GM23338 (cell line): ENCODE data around the gene MRPS24. TPM values are rescaled to one million over a fixed set of nuclear protein-coding genes. Genes with fewer than 3 reads are reported as not detected.

ENCODE experiments used
- ATAC-seq: fragments of 200-7000 bp; cut with Tn5 transposase; 3 replicates; pipeline ENCODE4 v1.9.1; 2020
- DNase-seq: peaks from one replicate; pipeline ENCODE4 v3.0.0-alpha.2; 2015; ENCODE audit warnings: low spot score
- H2AFZ ChIP-seq: fragments of 200-600 bp; sonication (generic); 2 replicates; pipeline ENCODE4 v1.8.0; 2016; ENCODE audit warnings: antibody characterized with exemption, mild to moderate bottlenecking, moderate library complexity
- H3F3A ChIP-seq: fragments of 200-600 bp; sonication (generic); replicated peaks from 2 replicates; pipeline ENCODE4 v1.8.0; 2017; ENCODE audit warnings: antibody characterized with exemption, mixed run types, low read depth
- H3K27ac ChIP-seq: fragments of 200-600 bp; sonication (generic); 2 replicates; pipeline ENCODE4 v1.6.1; 2016; ENCODE audit warnings: low read depth
- H3K27me3 ChIP-seq: fragments of 200-600 bp; sonication (generic); 2 replicates; pipeline ENCODE4 v1.8.0; 2016; ENCODE audit warnings: mild to moderate bottlenecking, mixed run types, moderate library complexity; ENCODE audit not compliant: insufficient read depth
- H3K36me3 ChIP-seq: fragments of 200-600 bp; sonication (generic); 2 replicates; pipeline ENCODE4 v1.8.0; 2016; ENCODE audit warnings: mild to moderate bottlenecking; ENCODE audit not compliant: insufficient read depth
- H3K4me1 ChIP-seq: fragments of 200-600 bp; sonication (generic); 2 replicates; pipeline ENCODE4 v1.8.0; 2016; ENCODE audit warnings: mild to moderate bottlenecking, moderate library complexity; ENCODE audit not compliant: insufficient read depth
- H3K4me2 ChIP-seq: fragments of 200-600 bp; sonication (generic); 2 replicates; pipeline ENCODE4 v1.7.1; 2017; ENCODE audit warnings: mixed run types
- H3K4me3 ChIP-seq: fragments of 200-600 bp; sonication (generic); 2 replicates; pipeline ENCODE4 v1.6.1; 2016; ENCODE audit warnings: mixed run types
- H3K79me2 ChIP-seq: fragments of 200-600 bp; sonication (generic); replicated peaks from 2 replicates; pipeline ENCODE4 v1.8.0; 2017; ENCODE audit warnings: mild to moderate bottlenecking; ENCODE audit not compliant: insufficient read depth
- H3K9me2 ChIP-seq: fragments of 200-600 bp; sonication (generic); 2 replicates; pipeline ENCODE4 v1.8.0; 2017; ENCODE audit not compliant: insufficient read depth
- H4K20me1 ChIP-seq: fragments of 200-600 bp; sonication (generic); replicated peaks from 2 replicates; pipeline ENCODE4 v1.8.0; 2017; ENCODE audit warnings: mild to moderate bottlenecking; ENCODE audit not compliant: insufficient read depth
- H3K27ac Mint-ChIP-seq: 2 replicates; pipeline ENCODE4 v1.8.0; 2020; ENCODE audit warnings: inconsistent platforms, mild to moderate bottlenecking, moderate library complexity, mixed read lengths
- H3K27me3 Mint-ChIP-seq: 3 replicates; pipeline ENCODE4 v1.8.0; 2022; ENCODE audit warnings: low read depth, mild to moderate bottlenecking, moderate library complexity, mixed read lengths, inconsistent platforms; ENCODE audit not compliant: insufficient read depth, poor library complexity
- H3K36me3 Mint-ChIP-seq: 3 replicates; pipeline ENCODE4 v1.8.0; 2021; ENCODE audit warnings: low read depth, mild to moderate bottlenecking, inconsistent platforms, moderate library complexity, mixed read lengths
- H3K4me1 Mint-ChIP-seq: 3 replicates; pipeline ENCODE4 v1.8.0; 2020; ENCODE audit warnings: mild to moderate bottlenecking, inconsistent platforms, mixed read lengths
- H3K4me3 Mint-ChIP-seq: 3 replicates; pipeline ENCODE4 v1.8.0; 2021; ENCODE audit warnings: moderate library complexity, mild to moderate bottlenecking, inconsistent platforms, mixed read lengths
- H3K9me3 Mint-ChIP-seq: 3 replicates; pipeline ENCODE4 v1.8.0; 2020; ENCODE audit warnings: moderate library complexity, mild to moderate bottlenecking, inconsistent platforms, mixed read lengths
- CREB1 ChIP-seq: fragments of 250-450 bp; sonication (Bioruptor Pico); IDR thresholded peaks from 2 replicates; pipeline ENCODE4 v1.5.0; 2020; ENCODE audit warnings: low read depth, mild to moderate bottlenecking, moderate library complexity
- EZH2 ChIP-seq: fragments of 200-600 bp; sonication (generic); IDR thresholded peaks from one replicate; pipeline ENCODE4 v1.8.0; 2017; ENCODE audit warnings: antibody characterized with exemption, mild to moderate bottlenecking, low read depth; ENCODE audit not compliant: unreplicated experiment
- EZH2phosphoT487 ChIP-seq: fragments of 200-600 bp; sonication (generic); IDR thresholded peaks from one replicate; pipeline ENCODE4 v1.8.1; 2018; ENCODE audit warnings: antibody characterized with exemption; ENCODE audit not compliant: unreplicated experiment
- JUNB ChIP-seq: IDR thresholded peaks from one replicate; pipeline ENCODE4 v1.6.1; 2016; ENCODE audit warnings: antibody characterized with exemption; ENCODE audit not compliant: unreplicated experiment
- NANOG ChIP-seq: IDR thresholded peaks from 2 replicates; pipeline ENCODE4 v1.6.1; 2016; ENCODE audit warnings: antibody characterized with exemption, borderline replicate concordance
- POLR2AphosphoS5 ChIP-seq: IDR thresholded peaks from 2 replicates; pipeline ENCODE4 v1.6.1; 2016; ENCODE audit warnings: antibody characterized with exemption, low read depth
- STAT1 ChIP-seq: IDR thresholded peaks from one replicate; pipeline ENCODE4 v1.6.1; 2016; ENCODE audit warnings: antibody characterized with exemption; ENCODE audit not compliant: unreplicated experiment
- ZNF114 ChIP-seq: fragments of 250-450 bp; sonication (Bioruptor Pico); IDR thresholded peaks from 2 replicates; pipeline ENCODE4 v1.5.0; 2020; ENCODE audit warnings: mild to moderate bottlenecking, moderate library complexity
- ZNF331 ChIP-seq: fragments of 250-450 bp; sonication (Bioruptor Pico); IDR thresholded peaks from 2 replicates; pipeline ENCODE4 v1.5.0; 2020; ENCODE audit warnings: low read depth, mild to moderate bottlenecking, moderate library complexity
- polyA plus RNA-seq: library from polyadenylated mRNA; unstranded; fragments of >200 nt; fragmentation: Nextera tagmentation; extraction: Ambion mirVana; gene quantifications from 2 replicates; pipeline ENCODE4 v1.2.1, GENCODE V29; 2016
- total RNA-seq: library from RNA; depleted of rRNA; stranded (reverse); fragments of >200 nt; shearing (Covaris generic); gene quantifications from 2 replicates; pipeline ENCODE4 v1.2.3, GENCODE V29; 2014
- TF ChIP-seq, protein P1 (sequence below): IDR thresholded peaks from 2 replicates; pipeline ENCODE4 v1.6.1; 2016; ENCODE audit warnings: antibody characterized with exemption
- TF ChIP-seq, protein P2 (sequence below): IDR thresholded peaks from one replicate; pipeline ENCODE4 v1.6.1; 2018; ENCODE audit warnings: antibody characterized with exemption; ENCODE audit not compliant: unreplicated experiment
- TF ChIP-seq, protein P3 (sequence below): fragments of 250-450 bp; sonication (Bioruptor Pico); IDR thresholded peaks from 2 replicates; pipeline ENCODE4 v1.5.0; 2020; ENCODE audit warnings: mild to moderate bottlenecking, moderate library complexity
- TF ChIP-seq, protein P4 (sequence below), 2 experiments: fragments of 200-600 bp in 1 of 2; sonication (generic) in 1 of 2; conservative IDR thresholded peaks; 2 replicates each; pipeline versions ENCODE4 v1.5.1 to v1.6.1; 2016 to 2017; ENCODE audit warnings: antibody characterized with exemption in 2 of 2, low read depth in 2 of 2, mild to moderate bottlenecking in 2 of 2, moderate library complexity in 1 of 2

The MRPS24 gene
- total and polyA plus RNA-seq, 2 experiments from 2014 or later: 82.9 to 152 TPM

DNA sequence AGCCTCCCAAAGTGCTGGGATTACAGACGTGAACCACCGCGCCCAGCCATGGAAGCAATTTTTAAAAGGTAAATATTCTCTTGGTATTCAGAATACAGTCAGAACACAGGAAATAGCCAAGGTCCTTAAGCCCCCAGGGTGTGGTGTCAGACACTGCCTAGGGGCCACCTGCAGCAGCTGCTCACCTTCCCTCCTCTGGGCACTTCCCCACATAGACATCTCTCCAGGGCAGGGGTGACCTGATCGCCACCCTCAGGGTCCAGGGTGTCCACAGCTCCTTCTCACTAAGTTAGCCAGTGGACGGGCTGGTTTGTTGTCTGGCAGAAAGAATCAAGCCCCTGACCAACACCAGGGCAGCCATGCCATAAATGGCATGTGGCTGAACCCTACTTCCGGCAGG, 21.2 kb upstream of the MRPS24 start:
- ATAC-seq: no peak
- Mint-ChIP-seq H3K36me3 (peaks cover 4% of the 10 kb centered on the region; the same call in 1 of the 3 replicates), H3K27ac (no peak overlapping the region), H3K27me3 (peaks cover 1% of the 10 kb centered on the region), H3K4me1 (no peaks in the 10 kb centered on the region), H3K4me3 (no peak overlapping the region), H3K9me3 (peaks cover 2% of the 10 kb centered on the region; the same call in 1 of the 3 replicates)
- Histone ChIP-seq H3K36me3 (no peaks in the 10 kb centered on the region), H3F3A (no peaks in the 10 kb centered on the region), H3K4me1 (no peaks in the 10 kb centered on the region), H3K27ac (no peak overlapping the region), H2AFZ (no peak overlapping the region), H4K20me1 (peaks cover 10% of the 10 kb centered on the region; the same call in 1 of the 2 replicates), H3K4me2 (no peak overlapping the region), H3K27me3 (no peaks in the 10 kb centered on the region), H3K4me3 (no peak overlapping the region), H3K79me2 (peaks cover 52% of the 10 kb centered on the region), H3K9me2 (no peaks in the 10 kb centered on the region)
- no peak for DNase-seq
- TF ChIP-seq, protein P1, sequence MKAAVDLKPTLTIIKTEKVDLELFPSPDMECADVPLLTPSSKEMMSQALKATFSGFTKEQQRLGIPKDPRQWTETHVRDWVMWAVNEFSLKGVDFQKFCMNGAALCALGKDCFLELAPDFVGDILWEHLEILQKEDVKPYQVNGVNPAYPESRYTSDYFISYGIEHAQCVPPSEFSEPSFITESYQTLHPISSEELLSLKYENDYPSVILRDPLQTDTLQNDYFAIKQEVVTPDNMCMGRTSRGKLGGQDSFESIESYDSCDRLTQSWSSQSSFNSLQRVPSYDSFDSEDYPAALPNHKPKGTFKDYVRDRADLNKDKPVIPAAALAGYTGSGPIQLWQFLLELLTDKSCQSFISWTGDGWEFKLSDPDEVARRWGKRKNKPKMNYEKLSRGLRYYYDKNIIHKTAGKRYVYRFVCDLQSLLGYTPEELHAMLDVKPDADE: no peak
- TF ChIP-seq STAT1 (no peak), ZNF114 (CRISPR knock-in tag) (no peak), JUNB (no peak), EZH2 (no peak), EZH2phosphoT487 (no peak), CREB1 (CRISPR knock-in tag) (no peak), POLR2AphosphoS5 (no peak), NANOG (no peak), ZNF331 (CRISPR knock-in tag) (no peak)
- TF ChIP-seq, protein P2, sequence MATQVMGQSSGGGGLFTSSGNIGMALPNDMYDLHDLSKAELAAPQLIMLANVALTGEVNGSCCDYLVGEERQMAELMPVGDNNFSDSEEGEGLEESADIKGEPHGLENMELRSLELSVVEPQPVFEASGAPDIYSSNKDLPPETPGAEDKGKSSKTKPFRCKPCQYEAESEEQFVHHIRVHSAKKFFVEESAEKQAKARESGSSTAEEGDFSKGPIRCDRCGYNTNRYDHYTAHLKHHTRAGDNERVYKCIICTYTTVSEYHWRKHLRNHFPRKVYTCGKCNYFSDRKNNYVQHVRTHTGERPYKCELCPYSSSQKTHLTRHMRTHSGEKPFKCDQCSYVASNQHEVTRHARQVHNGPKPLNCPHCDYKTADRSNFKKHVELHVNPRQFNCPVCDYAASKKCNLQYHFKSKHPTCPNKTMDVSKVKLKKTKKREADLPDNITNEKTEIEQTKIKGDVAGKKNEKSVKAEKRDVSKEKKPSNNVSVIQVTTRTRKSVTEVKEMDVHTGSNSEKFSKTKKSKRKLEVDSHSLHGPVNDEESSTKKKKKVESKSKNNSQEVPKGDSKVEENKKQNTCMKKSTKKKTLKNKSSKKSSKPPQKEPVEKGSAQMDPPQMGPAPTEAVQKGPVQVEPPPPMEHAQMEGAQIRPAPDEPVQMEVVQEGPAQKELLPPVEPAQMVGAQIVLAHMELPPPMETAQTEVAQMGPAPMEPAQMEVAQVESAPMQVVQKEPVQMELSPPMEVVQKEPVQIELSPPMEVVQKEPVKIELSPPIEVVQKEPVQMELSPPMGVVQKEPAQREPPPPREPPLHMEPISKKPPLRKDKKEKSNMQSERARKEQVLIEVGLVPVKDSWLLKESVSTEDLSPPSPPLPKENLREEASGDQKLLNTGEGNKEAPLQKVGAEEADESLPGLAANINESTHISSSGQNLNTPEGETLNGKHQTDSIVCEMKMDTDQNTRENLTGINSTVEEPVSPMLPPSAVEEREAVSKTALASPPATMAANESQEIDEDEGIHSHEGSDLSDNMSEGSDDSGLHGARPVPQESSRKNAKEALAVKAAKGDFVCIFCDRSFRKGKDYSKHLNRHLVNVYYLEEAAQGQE: no peak
- TF ChIP-seq, protein P3, sequence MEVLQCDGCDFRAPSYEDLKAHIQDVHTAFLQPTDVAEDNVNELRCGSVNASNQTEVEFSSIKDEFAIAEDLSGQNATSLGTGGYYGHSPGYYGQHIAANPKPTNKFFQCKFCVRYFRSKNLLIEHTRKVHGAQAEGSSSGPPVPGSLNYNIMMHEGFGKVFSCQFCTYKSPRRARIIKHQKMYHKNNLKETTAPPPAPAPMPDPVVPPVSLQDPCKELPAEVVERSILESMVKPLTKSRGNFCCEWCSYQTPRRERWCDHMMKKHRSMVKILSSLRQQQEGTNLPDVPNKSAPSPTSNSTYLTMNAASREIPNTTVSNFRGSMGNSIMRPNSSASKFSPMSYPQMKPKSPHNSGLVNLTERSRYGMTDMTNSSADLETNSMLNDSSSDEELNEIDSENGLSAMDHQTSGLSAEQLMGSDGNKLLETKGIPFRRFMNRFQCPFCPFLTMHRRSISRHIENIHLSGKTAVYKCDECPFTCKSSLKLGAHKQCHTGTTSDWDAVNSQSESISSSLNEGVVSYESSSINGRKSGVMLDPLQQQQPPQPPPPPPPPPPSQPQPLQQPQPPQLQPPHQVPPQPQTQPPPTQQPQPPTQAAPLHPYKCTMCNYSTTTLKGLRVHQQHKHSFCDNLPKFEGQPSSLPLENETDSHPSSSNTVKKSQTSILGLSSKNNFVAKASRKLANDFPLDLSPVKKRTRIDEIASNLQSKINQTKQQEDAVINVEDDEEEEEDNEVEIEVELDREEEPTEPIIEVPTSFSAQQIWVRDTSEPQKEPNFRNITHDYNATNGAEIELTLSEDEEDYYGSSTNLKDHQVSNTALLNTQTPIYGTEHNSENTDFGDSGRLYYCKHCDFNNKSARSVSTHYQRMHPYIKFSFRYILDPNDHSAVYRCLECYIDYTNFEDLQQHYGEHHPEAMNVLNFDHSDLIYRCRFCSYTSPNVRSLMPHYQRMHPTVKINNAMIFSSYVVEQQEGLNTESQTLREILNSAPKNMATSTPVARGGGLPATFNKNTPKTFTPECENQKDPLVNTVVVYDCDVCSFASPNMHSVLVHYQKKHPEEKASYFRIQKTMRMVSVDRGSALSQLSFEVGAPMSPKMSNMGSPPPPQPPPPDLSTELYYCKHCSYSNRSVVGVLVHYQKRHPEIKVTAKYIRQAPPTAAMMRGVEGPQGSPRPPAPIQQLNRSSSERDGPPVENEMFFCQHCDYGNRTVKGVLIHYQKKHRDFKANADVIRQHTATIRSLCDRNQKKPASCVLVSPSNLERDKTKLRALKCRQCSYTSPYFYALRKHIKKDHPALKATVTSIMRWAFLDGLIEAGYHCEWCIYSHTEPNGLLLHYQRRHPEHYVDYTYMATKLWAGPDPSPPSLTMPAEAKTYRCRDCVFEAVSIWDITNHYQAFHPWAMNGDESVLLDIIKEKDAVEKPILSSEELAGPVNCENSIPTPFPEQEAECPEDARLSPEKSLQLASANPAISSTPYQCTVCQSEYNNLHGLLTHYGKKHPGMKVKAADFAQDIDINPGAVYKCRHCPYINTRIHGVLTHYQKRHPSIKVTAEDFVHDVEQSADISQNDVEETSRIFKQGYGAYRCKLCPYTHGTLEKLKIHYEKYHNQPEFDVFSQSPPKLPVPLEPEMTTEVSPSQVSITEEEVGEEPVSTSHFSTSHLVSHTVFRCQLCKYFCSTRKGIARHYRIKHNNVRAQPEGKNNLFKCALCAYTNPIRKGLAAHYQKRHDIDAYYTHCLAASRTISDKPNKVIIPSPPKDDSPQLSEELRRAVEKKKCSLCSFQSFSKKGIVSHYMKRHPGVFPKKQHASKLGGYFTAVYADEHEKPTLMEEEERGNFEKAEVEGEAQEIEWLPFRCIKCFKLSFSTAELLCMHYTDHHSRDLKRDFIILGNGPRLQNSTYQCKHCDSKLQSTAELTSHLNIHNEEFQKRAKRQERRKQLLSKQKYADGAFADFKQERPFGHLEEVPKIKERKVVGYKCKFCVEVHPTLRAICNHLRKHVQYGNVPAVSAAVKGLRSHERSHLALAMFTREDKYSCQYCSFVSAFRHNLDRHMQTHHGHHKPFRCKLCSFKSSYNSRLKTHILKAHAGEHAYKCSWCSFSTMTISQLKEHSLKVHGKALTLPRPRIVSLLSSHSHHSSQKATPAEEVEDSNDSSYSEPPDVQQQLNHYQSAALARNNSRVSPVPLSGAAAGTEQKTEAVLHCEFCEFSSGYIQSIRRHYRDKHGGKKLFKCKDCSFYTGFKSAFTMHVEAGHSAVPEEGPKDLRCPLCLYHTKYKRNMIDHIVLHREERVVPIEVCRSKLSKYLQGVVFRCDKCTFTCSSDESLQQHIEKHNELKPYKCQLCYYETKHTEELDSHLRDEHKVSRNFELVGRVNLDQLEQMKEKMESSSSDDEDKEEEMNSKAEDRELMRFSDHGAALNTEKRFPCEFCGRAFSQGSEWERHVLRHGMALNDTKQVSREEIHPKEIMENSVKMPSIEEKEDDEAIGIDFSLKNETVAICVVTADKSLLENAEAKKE (CRISPR knock-in tag): no peak
- TF ChIP-seq, protein P4, sequence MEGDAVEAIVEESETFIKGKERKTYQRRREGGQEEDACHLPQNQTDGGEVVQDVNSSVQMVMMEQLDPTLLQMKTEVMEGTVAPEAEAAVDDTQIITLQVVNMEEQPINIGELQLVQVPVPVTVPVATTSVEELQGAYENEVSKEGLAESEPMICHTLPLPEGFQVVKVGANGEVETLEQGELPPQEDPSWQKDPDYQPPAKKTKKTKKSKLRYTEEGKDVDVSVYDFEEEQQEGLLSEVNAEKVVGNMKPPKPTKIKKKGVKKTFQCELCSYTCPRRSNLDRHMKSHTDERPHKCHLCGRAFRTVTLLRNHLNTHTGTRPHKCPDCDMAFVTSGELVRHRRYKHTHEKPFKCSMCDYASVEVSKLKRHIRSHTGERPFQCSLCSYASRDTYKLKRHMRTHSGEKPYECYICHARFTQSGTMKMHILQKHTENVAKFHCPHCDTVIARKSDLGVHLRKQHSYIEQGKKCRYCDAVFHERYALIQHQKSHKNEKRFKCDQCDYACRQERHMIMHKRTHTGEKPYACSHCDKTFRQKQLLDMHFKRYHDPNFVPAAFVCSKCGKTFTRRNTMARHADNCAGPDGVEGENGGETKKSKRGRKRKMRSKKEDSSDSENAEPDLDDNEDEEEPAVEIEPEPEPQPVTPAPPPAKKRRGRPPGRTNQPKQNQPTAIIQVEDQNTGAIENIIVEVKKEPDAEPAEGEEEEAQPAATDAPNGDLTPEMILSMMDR (conservative IDR thresholded peaks at IDR 0.05; ENCODE audit: low read depth in 2 of 2): no peak
